Activated naive CD8-positive, alpha-beta T cell treated with anti-CD3 and anti-CD28 coated beads, Interleukin-2, amount 10 ng/mL, durations not matched to agents 7 days and 5 days (primary cell): ENCODE results near the gene RFT1. TPM values are rescaled to one million over a fixed set of nuclear protein-coding genes. Genes with fewer than 3 reads are reported as not detected.

Experiments used
- ATAC-seq: fragments of 150-1000 bp; cut with Tn5 transposase; one replicate; pipeline ENCODE4 v1.10.0; 2021; ENCODE audit warnings: low read depth, moderate library complexity
- POLR2A ChIA-PET: fragments of 350-600 bp; sonication (Branson Sonifier 250); formaldehyde crosslinking; loops from one replicate; lab custom pipeline; 2021; ENCODE audit warnings: antibody characterized with exemption; lab: Charles Lee
- DNase-seq: peaks from one replicate; pipeline ENCODE4 v3.0.0; 2021
- H3K27ac Mint-ChIP-seq: one replicate; pipeline ENCODE4 v1.8.0; 2022; ENCODE audit warnings: mild to moderate bottlenecking, mixed read lengths
- H3K27me3 Mint-ChIP-seq: one replicate; pipeline ENCODE4 v1.8.0; 2022; ENCODE audit warnings: mild to moderate bottlenecking, moderate library complexity, mixed read lengths
- H3K36me3 Mint-ChIP-seq: one replicate; pipeline ENCODE4 v1.8.0; 2021; ENCODE audit warnings: mild to moderate bottlenecking, mixed read lengths
- H3K4me1 Mint-ChIP-seq: one replicate; pipeline ENCODE4 v1.8.0; 2021; ENCODE audit warnings: mixed read lengths
- H3K4me3 Mint-ChIP-seq: one replicate; pipeline ENCODE4 v1.8.0; 2022; ENCODE audit warnings: mild to moderate bottlenecking, moderate library complexity, mixed read lengths
- H3K9me3 Mint-ChIP-seq: one replicate; pipeline ENCODE4 v1.8.0; 2021; ENCODE audit warnings: mixed read lengths
- total RNA-seq, 2 experiments: library from RNA; stranded (reverse); gene quantifications; one replicate each; pipeline ENCODE4 v1.2.3, GENCODE V29; 2021

RFT1 gene
- total RNA-seq, 2 experiments from 2014 or later, result 27.9 to 32.2 TPM

GRCh38 chr3:53116956-53117355 is 13.3 kb downstream of the RFT1 start:
- H3K9me3 Mint-ChIP-seq, result no peaks in the 10 kb centered on the region
- peaks cover 13% of the 10 kb centered on the region for H3K36me3 Mint-ChIP-seq
- no peak overlapping the region for H3K4me3 Mint-ChIP-seq
- H3K27ac Mint-ChIP-seq, result no peak overlapping the region
- DNase-seq, result no peak
- no peaks in the 10 kb centered on the region for H3K27me3 Mint-ChIP-seq
- peaks cover 3% of the 10 kb centered on the region for H3K4me1 Mint-ChIP-seq
- ATAC-seq, result no peak
- POLR2A ChIA-PET, result no interaction called here

- Mint-ChIP-seq H3K27ac (no peak overlapping the region), H3K4me1 (peaks cover 13% of the 10 kb centered on the region), H3K27me3 (no peaks in the 10 kb centered on the region), H3K9me3 (no peaks in the 10 kb centered on the region), H3K36me3 (peaks cover 18% of the 10 kb centered on the region), H3K4me3 (no peak overlapping the region)
- no peak for ATAC-seq
- no peak for DNase-seq
- POLR2A ChIA-PET, result interaction anchor here (0.8 to 1.4 kb wide), 3 partner anchors 79 to 82 kb away, joined by 4 to 6 read pairs (median 5); no protein-coding TSS in a partner anchor
Measured at GRCh38 chr3:53114412-53115074, 15.7 kb downstream of the RFT1 start.

- ATAC-seq, result peak; percentile 66
- Mint-ChIP-seq H3K36me3 (peaks cover 22% of the 10 kb centered on the region), H3K27ac (no peak overlapping the region), H3K9me3 (peaks cover 2% of the 10 kb centered on the region), H3K4me3 (no peak overlapping the region), H3K27me3 (no peaks in the 10 kb centered on the region), H3K4me1 (peaks cover 18% of the 10 kb centered on the region)
- POLR2A ChIA-PET, result interaction anchor here (0.5 to 1.4 kb wide), 3 partner anchors 79 to 158 kb away, joined by 3 to 5 read pairs (median 4); no protein-coding TSS in a partner anchor
- DNase-seq, result peak; percentile 74
Measured at GRCh38 chr3:53114011-53114400, 16.2 kb downstream of the RFT1 start.

GRCh38 chr3:53113293-53114010 is 16.8 kb downstream of the RFT1 start:
- POLR2A ChIA-PET, result interaction anchor here (0.5 to 1.0 kb wide), 2 partner anchors 80 to 159 kb away, joined by 3 to 5 read pairs; no protein-coding TSS in a partner anchor
- H3K27ac Mint-ChIP-seq, result no peak overlapping the region
- no peak overlapping the region for H3K4me3 Mint-ChIP-seq
- no peak for DNase-seq
- H3K36me3 Mint-ChIP-seq, result peaks cover 25% of the 10 kb centered on the region
- no peak for ATAC-seq
- H3K4me1 Mint-ChIP-seq, result peaks cover 21% of the 10 kb centered on the region
- H3K9me3 Mint-ChIP-seq, result peaks cover 3% of the 10 kb centered on the region
- H3K27me3 Mint-ChIP-seq, result no peaks in the 10 kb centered on the region

GRCh38 chr3:53111822-53112221 is 18.4 kb downstream of the RFT1 start:
- Mint-ChIP-seq H3K4me3 (no peak overlapping the region), H3K27me3 (no peaks in the 10 kb centered on the region), H3K4me1 (peaks cover 25% of the 10 kb centered on the region), H3K9me3 (peaks cover 3% of the 10 kb centered on the region), H3K27ac (peak overlapping the region; percentile 1), H3K36me3 (peaks cover 24% of the 10 kb centered on the region)
- DNase-seq (no peak), ATAC-seq (no peak)
- POLR2A ChIA-PET, result no interaction called here

- Mint-ChIP-seq H3K4me3 (peak overlapping the region; percentile 76), H3K27ac (peak overlapping the region; percentile 93), H3K9me3 (peaks cover 3% of the 10 kb centered on the region), H3K27me3 (no peaks in the 10 kb centered on the region), H3K4me1 (peaks cover 31% of the 10 kb centered on the region), H3K36me3 (peaks cover 31% of the 10 kb centered on the region)
- peak; percentile 68 for ATAC-seq
- POLR2A ChIA-PET, result interaction anchor here (0.9 to 1.5 kb wide), 7 partner anchors 9 to 86 kb away, joined by 3 to 5 read pairs (median 3); no protein-coding TSS in a partner anchor
- peak; percentile 44 for DNase-seq
Measured at GRCh38 chr3:53109891-53110771, 20.1 kb downstream of the RFT1 start.

- H3K27ac Mint-ChIP-seq, result peak overlapping the region; percentile 93
Measured at GRCh38 chr3:53109190-53109589, 21.0 kb downstream of the RFT1 start.

GRCh38 chr3:53104762-53105161 is 25.5 kb downstream of the RFT1 start:
- Mint-ChIP-seq H3K4me3 (no peak overlapping the region), H3K27me3 (no peaks in the 10 kb centered on the region), H3K9me3 (peaks cover 3% of the 10 kb centered on the region), H3K27ac (peak overlapping the region; percentile 36), H3K4me1 (peaks cover 63% of the 10 kb centered on the region), H3K36me3 (peaks cover 42% of the 10 kb centered on the region)
- DNase-seq, result peak; percentile 27
- ATAC-seq, result no peak
- POLR2A ChIA-PET, result interaction anchor here (0.6 to 0.9 kb wide), 2 partner anchors 25 to 211 kb away, joined by 3 read pairs; no protein-coding TSS in a partner anchor

More at GRCh38 chr3:53109190-53109589, 21.0 kb downstream of the RFT1 start:
- Mint-ChIP-seq H3K27me3 (no peaks in the 10 kb centered on the region), H3K4me3 (peak overlapping the region; percentile 76), H3K36me3 (peaks cover 36% of the 10 kb centered on the region), H3K4me1 (peaks cover 35% of the 10 kb centered on the region), H3K9me3 (peaks cover 3% of the 10 kb centered on the region)
- ATAC-seq (peak; percentile 78), DNase-seq (no peak)
- POLR2A ChIA-PET, result interaction anchor here (0.6 to 1.5 kb wide), 6 partner anchors 8 to 186 kb away, joined by 3 to 5 read pairs (median 3); no protein-coding TSS in a partner anchor

- Mint-ChIP-seq H3K9me3 (no peaks in the 10 kb centered on the region), H3K36me3 (peaks cover 40% of the 10 kb centered on the region), H3K27me3 (no peaks in the 10 kb centered on the region), H3K4me3 (peak overlapping the region; percentile 46), H3K4me1 (peaks cover 52% of the 10 kb centered on the region), H3K27ac (peak overlapping the region; percentile 85)
- peak; percentile 22 for DNase-seq
- no peak for ATAC-seq
- POLR2A ChIA-PET, result interaction anchor here (0.6 to 1.4 kb wide), 3 partner anchors 16 to 244 kb away, joined by 3 to 5 read pairs (median 3); partner anchors contain the start of gene DCP1A
Measured at GRCh38 chr3:53103397-53104296, 26.6 kb downstream of the RFT1 start.

GRCh38 chr3:53102601-53103147 is 27.6 kb downstream of the RFT1 start:
- Mint-ChIP-seq H3K27me3 (no peaks in the 10 kb centered on the region), H3K4me3 (peak overlapping the region; percentile 67), H3K36me3 (peaks cover 33% of the 10 kb centered on the region), H3K27ac (peak overlapping the region; percentile 85), H3K4me1 (peaks cover 48% of the 10 kb centered on the region), H3K9me3 (no peaks in the 10 kb centered on the region)
- POLR2A ChIA-PET, result interaction anchor here (0.6 to 1.4 kb wide), 4 partner anchors 15 to 245 kb away, joined by 3 to 5 read pairs (median 3); partner anchors contain the start of gene DCP1A
- ATAC-seq, result peak; percentile 89
- peak; percentile 55 for DNase-seq

- DNase-seq (peak; percentile 24), ATAC-seq (no peak)
- peak overlapping the region; percentile 85 for H3K27ac Mint-ChIP-seq
- POLR2A ChIA-PET, result interaction anchor here (0.9 to 1.4 kb wide), 2 partner anchors 14 to 246 kb away, joined by 3 to 5 read pairs; partner anchors contain the start of gene DCP1A
- peaks cover 32% of the 10 kb centered on the region for H3K36me3 Mint-ChIP-seq
- H3K4me3 Mint-ChIP-seq, result peak overlapping the region; percentile 67
- H3K27me3 Mint-ChIP-seq, result no peaks in the 10 kb centered on the region
- no peaks in the 10 kb centered on the region for H3K9me3 Mint-ChIP-seq
- H3K4me1 Mint-ChIP-seq, result peaks cover 49% of the 10 kb centered on the region
Measured at GRCh38 chr3:53101956-53102355, 28.3 kb downstream of the RFT1 start.
